Measurements from ENCODE around the gene PREB. TPM values are rescaled to one million over a fixed set of nuclear protein-coding genes. Genes with fewer than 3 reads are reported as not detected.

PREB gene
- total and polyA plus RNA-seq, 8 donors: 14.2 to 107 (median 41.0) TPM

DNA sequence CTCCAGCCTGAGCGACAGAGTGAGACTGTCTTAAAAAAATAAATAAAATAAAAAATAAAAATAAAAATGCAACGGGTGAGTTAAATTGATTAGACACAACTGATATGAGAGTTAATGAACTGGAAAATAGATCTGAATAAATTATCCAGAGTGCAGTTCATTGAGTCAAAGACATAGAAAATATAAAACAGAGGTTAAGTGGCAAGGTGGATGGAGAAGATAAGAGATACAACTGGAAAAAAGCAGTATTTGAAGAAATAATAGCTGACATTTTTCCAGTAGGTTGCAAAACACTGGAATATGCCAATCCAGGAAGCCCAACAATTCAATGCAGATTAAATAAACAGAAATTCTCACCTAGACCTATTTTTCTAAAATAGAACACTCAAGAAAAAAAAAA, 26.2 kb downstream of the PREB start:
- WGBS, 5 donors: 77 to 90% (median 81%) methylated on average over 2 of the region's 2 CpGs
- Histone ChIP-seq H3K27me3 (peaks cover 0 to 28% (median 0%) of the 10 kb centered on the region in 3 donors), H3K36me3 (no peaks in the 10 kb centered on the region), H3K4me3 (no peak overlapping the region), H3K27ac (no peak overlapping the region), H3K9me3 (no peaks in the 10 kb centered on the region), H3K4me1 (no peaks in the 10 kb centered on the region)
- DNase-seq: no peak
- TF ChIP-seq, protein P1, sequence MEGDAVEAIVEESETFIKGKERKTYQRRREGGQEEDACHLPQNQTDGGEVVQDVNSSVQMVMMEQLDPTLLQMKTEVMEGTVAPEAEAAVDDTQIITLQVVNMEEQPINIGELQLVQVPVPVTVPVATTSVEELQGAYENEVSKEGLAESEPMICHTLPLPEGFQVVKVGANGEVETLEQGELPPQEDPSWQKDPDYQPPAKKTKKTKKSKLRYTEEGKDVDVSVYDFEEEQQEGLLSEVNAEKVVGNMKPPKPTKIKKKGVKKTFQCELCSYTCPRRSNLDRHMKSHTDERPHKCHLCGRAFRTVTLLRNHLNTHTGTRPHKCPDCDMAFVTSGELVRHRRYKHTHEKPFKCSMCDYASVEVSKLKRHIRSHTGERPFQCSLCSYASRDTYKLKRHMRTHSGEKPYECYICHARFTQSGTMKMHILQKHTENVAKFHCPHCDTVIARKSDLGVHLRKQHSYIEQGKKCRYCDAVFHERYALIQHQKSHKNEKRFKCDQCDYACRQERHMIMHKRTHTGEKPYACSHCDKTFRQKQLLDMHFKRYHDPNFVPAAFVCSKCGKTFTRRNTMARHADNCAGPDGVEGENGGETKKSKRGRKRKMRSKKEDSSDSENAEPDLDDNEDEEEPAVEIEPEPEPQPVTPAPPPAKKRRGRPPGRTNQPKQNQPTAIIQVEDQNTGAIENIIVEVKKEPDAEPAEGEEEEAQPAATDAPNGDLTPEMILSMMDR (IDR thresholded peaks at IDR 0.05): no peak
- TF ChIP-seq POLR2A (IDR thresholded peaks at IDR 0.05) (no peak), EP300 (IDR thresholded peaks at IDR 0.05) (no peak), POLR2AphosphoS5 (IDR thresholded peaks at IDR 0.05) (no peak)
- intact Hi-C loops (cut with DNase I; ENCODE audit: low total_unique reads): loop anchor here (10.0 kb wide), 1 partner anchor 77 kb away; no protein-coding TSS in a partner anchor

- WGBS, 5 donors: 61 to 79% (median 74%) methylated on average over 3 of the region's 3 CpGs
- Histone ChIP-seq H3K4me1 (no peaks in the 10 kb centered on the region), H3K36me3 (no peaks in the 10 kb centered on the region), H3K27ac (no peak overlapping the region), H3K4me3 (no peak overlapping the region), H3K27me3 (peaks cover 0 to 28% (median 0%) of the 10 kb centered on the region in 3 donors), H3K9me3 (no peaks in the 10 kb centered on the region)
- intact Hi-C loops (cut with DNase I; ENCODE audit: low total_unique reads): loop anchor here (10.0 kb wide), 1 partner anchor 79 kb away; no protein-coding TSS in a partner anchor
- no peak for DNase-seq
- no peak for TF ChIP-seq POLR2AphosphoS5 (IDR thresholded peaks at IDR 0.05)
- TF ChIP-seq, protein P1 (IDR thresholded peaks at IDR 0.05): no peak
- TF ChIP-seq POLR2A (IDR thresholded peaks at IDR 0.05): no peak
- TF ChIP-seq EP300 (IDR thresholded peaks at IDR 0.05): no peak
These were observed 28.5 kb downstream of the PREB start for GRCh38 chr2:27105981-27106380.

GRCh38 chr2:27102329-27102728, 32.1 kb downstream of the PREB start:
- peaks cover 0 to 25% (median 0%) of the 10 kb centered on the region in 3 donors for H3K27me3 ChIP-seq
- peaks cover 0 to 15% (median 0%) of the 10 kb centered on the region in 4 donors for H3K36me3 ChIP-seq
- no peaks in the 10 kb centered on the region for H3K9me3 ChIP-seq
- H3K4me3 ChIP-seq: no peak overlapping the region
- H3K4me1 ChIP-seq: no peaks in the 10 kb centered on the region
- 76 to 84% (median 83%) methylated on average over 4 to 5 of the region's 5 CpGs for WGBS, 5 donors
- H3K27ac ChIP-seq: no peak overlapping the region
- intact Hi-C loops (cut with DNase I; ENCODE audit: low total_unique reads): loop anchor here (5.0 to 10.0 kb wide), 2 partner anchors 82 to 180 kb away; partner anchors contain the start of gene TRIM54
- no peak for DNase-seq
- TF ChIP-seq EP300 (IDR thresholded peaks at IDR 0.05): no peak
- no peak for TF ChIP-seq POLR2AphosphoS5 (IDR thresholded peaks at IDR 0.05)
- no peak for TF ChIP-seq POLR2A (IDR thresholded peaks at IDR 0.05)
- TF ChIP-seq, protein P1 (IDR thresholded peaks at IDR 0.05): no peak

DNA sequence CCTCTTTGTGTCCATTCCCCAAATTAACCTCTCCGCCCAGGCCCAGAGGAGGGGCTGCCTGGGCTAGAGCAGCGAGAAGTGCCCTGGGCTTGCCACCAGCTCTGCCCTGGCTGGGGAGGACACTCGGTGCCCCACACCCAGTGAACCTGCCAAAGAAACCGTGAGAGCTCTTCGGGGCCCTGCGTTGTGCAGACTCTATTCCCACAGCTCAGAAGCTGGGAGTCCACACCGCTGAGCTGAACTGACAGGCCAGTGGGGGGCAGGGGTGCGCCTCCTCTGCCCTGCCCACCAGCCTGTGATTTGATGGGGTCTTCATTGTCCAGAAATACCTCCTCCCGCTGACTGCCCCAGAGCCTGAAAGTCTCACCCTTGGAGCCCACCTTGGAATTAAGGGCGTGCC, 34.4 kb downstream of the PREB start:
- Histone ChIP-seq H3K36me3 (peaks cover 0 to 15% (median 0%) of the 10 kb centered on the region in 4 donors), H3K4me3 (no peak overlapping the region), H3K27ac (no peak overlapping the region), H3K9me3 (no peaks in the 10 kb centered on the region), H3K27me3 (peaks cover 0 to 6% (median 0%) of the 10 kb centered on the region in 3 donors), H3K4me1 (peaks cover 0 to 15% (median 12%) of the 10 kb centered on the region in 4 donors)
- 76 to 88% (median 86%) methylated on average over 8 to 10 of the region's 10 CpGs for WGBS, 5 donors
- intact Hi-C loops (cut with DNase I; ENCODE audit: low total_unique reads): loop anchor here (5.0 to 10.0 kb wide), 2 partner anchors 85 to 182 kb away; partner anchors contain the start of gene TRIM54
- DNase-seq: no peak
- no peak for TF ChIP-seq POLR2A (IDR thresholded peaks at IDR 0.05)
- no peak for TF ChIP-seq POLR2AphosphoS5 (IDR thresholded peaks at IDR 0.05)
- TF ChIP-seq, protein P1 (IDR thresholded peaks at IDR 0.05): no peak
- no peak for TF ChIP-seq EP300 (IDR thresholded peaks at IDR 0.05)

Data from stomach (tissue), 9 donors.